GM19099 (cell line): ENCODE data around the gene C18orf54.

Experiments used
- POLR2A ChIP-seq: IDR thresholded peaks from 3 replicates; pipeline ENCODE4 v1.6.1; 2011; ENCODE audit warnings: low read depth; ENCODE audit not compliant: insufficient read length; ENCODE audit errors: extremely low read depth

C18orf54 gene

GRCh38 chr18:54378057-54378456 lies 20.4 kb downstream of the C18orf54 start:
- TF ChIP-seq POLR2A, result no peak

GRCh38 chr18:54381640-54382039 lies 23.9 kb downstream of the C18orf54 start:
- no peak for TF ChIP-seq POLR2A

- no peak for TF ChIP-seq POLR2A
These were observed 24.4 kb downstream of the C18orf54 start for GRCh38 chr18:54382076-54382475.

- TF ChIP-seq POLR2A, result no peak
These were observed 25.1 kb downstream of the C18orf54 start for GRCh38 chr18:54382733-54383252.

DNA sequence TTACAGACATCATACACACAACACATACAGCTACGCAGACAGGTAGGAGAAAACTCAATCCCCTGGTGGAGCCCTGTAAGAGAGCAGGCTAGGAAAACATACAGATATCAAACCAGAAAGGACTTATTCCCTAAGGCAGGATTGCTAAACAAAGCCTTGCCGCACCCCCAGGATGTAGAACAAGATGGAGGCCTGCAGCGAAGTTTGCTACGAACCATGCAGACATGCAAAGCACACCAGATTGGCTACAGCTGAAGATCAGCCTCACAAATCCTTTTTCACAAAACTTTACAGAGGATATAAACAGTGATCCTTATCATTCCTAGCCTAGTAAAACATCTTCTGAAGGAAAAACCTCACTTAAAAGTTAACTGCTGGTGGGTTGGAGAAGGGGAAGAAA lies 28.3 kb downstream of the C18orf54 start:
- no peak for TF ChIP-seq POLR2A

- TF ChIP-seq POLR2A, result no peak
These were observed 29.9 kb downstream of the C18orf54 start for GRCh38 chr18:54387631-54388030.

- no peak for TF ChIP-seq POLR2A
These were observed 30.8 kb downstream of the C18orf54 start for GRCh38 chr18:54388203-54389142.

GRCh38 chr18:54389143-54389505 lies 31.4 kb downstream of the C18orf54 start:
- TF ChIP-seq POLR2A, result no peak

GRCh38 chr18:54390838-54391237 lies 33.1 kb downstream of the C18orf54 start:
- TF ChIP-seq POLR2A, result no peak

- no peak for TF ChIP-seq POLR2A
These were observed 34.9 kb downstream of the C18orf54 start for GRCh38 chr18:54392543-54393023.

DNA sequence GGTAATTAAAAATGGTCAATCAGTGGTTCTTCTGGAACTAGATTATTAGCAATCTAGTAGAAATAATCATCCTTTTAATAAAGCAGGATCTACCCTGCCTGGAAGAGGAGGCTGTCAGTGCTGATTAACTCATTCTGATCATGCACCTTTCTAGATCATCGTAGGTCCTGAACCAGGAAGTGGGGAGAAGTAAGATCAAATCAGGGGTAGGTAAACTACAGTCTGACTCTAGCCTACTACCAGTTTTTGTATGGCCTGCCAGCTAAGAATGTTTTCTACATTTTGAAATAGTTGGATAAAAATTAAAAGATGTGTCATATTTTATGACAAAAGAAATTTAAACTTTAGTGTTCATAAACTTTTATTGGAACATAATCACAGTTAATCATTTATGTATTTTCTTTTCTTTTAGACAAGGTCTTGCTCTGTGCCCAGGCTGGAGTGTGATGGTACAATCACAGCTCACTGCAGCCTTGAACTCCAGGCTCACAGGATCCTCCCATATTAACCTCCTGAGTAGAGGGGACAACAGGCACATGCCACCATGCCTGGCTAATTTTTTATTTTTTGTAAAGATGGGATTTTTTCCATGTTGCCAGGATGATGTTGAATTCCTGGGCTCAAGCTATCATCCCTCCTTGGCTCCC lies 36.1 kb downstream of the C18orf54 start:
- TF ChIP-seq POLR2A, result no peak

GRCh38 chr18:54396760-54397159 lies 39.1 kb downstream of the C18orf54 start:
- TF ChIP-seq POLR2A, result no peak

DNA sequence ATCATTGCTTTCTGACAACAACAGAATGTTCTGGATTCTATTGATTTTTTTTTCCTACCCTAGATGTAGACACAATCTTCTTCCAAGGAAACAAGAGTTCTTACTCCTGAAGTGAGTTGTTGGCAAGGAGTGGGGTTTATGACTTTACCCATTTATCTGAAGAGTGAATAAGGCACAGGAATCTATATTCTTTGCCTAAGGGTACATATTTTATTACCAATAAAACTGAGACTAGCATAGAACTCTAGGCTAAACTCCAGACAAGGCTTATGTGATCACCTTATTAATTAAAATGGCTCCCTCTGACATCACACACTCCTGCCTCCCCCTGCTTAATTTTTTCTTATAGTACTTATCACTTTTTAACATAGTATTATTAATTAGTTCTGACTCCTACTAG lies 47.6 kb downstream of the C18orf54 start:
- no peak for TF ChIP-seq POLR2A

- no peak for TF ChIP-seq POLR2A
These were observed 54.1 kb downstream of the C18orf54 start for GRCh38 chr18:54411781-54412180.

DNA sequence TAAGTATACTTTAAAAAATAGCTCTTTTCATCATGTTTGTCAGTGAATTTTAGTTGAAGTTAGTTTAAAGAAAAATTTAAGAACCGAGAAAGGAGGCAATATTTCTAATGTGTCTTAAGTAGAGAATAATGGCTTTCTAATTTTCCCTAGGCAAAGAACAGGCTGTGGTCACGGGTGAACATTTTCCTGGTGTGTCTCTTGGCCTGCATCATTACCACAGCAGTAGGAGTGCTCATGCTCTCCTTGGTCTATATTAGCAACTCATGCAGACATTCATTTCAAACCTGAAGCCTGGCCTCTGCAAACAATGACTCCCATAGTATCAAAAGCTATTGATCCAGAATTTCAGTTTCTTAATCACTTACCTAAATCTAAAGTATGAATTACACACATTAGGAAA lies 57.4 kb downstream of the C18orf54 start:
- no peak for TF ChIP-seq POLR2A

- no peak for TF ChIP-seq POLR2A
These were observed 58.7 kb downstream of the C18orf54 start for GRCh38 chr18:54416436-54416835.
